Stomach (tissue), 4 donors: ENCODE results near the gene SLC25A4.

Experiments used
- CTCF ChIP-seq, 7 experiments: fragments of 450-650 bp in 4 of 7; fragments of 200-600 bp in 3 of 7; sonication (generic) in 3 of 7; IDR thresholded peaks; one replicate each; pipeline ENCODE4 v1.5.1; 2016 to 2019; ENCODE audit warnings: antibody characterized with exemption in 7 of 7, control low read depth in 2 of 7, mild to moderate bottlenecking in 1 of 7
- EP300 ChIP-seq: sonication (generic); formaldehyde crosslinking; IDR thresholded peaks from one replicate; pipeline ENCODE4 v1.6.1; 2017; ENCODE audit warnings: antibody characterized with exemption
- POLR2A ChIP-seq, 4 donors: fragments of 450-650 bp; IDR thresholded peaks; one replicate each; pipeline ENCODE4 v1.6.1; 2016; ENCODE audit warnings: antibody characterized with exemption in 4 of 4, control low read depth in 2 of 4, mild to moderate bottlenecking in 1 of 4, moderate library complexity in 1 of 4

GRCh38 chr4:185128272-185129119 lies 14.6 kb upstream of the SLC25A4 start:
- TF ChIP-seq CTCF (IDR thresholded peaks at IDR 0.05) (peak in 3 of 7 experiments; percentile 18 to 20 (median 19)), EP300 (no peak), POLR2A (IDR thresholded peaks at IDR 0.05) (no peak)
